M059J (cell line): ENCODE data around the gene ZNF296. TPM values are rescaled to one million over a fixed set of nuclear protein-coding genes. Genes with fewer than 3 reads are reported as not detected.
"Not testable (repeated sequence)": the region's sequence is repeated elsewhere in the genome, so short reads cannot be mapped to it uniquely, and the experiment has no call there.

ENCODE experiments used
- DNase-seq: peaks from one replicate; pipeline ENCODE4 v3.0.0-alpha.2; 2012; ENCODE audit warnings: low read depth
- total RNA-seq: library from RNA; depleted of rRNA; stranded (reverse); fragments of >200 nt; shearing (Covaris generic); gene quantifications from 2 replicates; pipeline ENCODE4 v1.2.3, GENCODE V29; 2014; rRNA removed

The ZNF296 gene
- total RNA-seq = not detected in 2 replicates

DNA sequence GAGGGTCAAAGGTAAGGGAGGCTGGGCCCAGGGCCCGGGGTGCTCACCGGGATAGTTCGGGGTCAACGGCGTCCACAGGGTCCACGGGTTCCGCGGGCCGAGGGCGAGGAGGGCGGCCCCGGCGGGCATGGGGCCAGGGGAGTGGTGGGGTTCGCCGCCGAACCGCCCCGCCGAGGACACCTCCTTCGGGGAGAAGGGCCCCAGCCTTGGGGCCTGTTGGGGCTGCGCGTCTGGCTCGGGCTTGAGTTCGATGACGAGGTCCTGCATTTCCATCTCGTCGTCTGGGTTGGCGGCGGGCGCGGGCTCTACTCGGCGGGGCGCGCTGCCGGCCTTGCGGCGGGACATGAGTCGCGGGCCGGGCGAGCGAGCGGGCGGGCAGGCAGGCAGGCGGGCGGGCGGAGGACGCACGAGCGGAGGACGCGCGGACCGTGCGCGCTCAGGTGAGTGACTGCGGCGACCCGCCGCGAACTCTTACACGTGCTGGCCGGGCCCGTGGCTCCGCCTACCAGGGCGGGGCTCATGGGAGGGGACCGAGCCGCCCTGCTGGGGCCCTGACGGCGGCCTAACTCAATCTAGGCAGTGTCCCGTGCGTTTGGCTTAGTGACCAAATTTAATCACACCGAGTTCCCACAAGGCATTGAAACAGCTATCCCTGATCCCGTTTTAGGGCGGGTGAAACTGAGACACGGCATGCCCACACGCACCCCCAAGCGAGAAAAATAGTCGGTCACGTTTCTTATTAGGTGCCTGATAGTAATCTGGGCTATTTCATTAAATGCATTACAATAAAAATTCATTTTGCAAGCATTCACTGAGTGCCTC, at the start of gene ZNF296:
ZNF296 (minus strand) TSS at position 450 of the 822 bp plus-strand sequence; CDS start at position 345, 105 bp downstream.
- peak; percentile 48 for DNase-seq

DNA sequence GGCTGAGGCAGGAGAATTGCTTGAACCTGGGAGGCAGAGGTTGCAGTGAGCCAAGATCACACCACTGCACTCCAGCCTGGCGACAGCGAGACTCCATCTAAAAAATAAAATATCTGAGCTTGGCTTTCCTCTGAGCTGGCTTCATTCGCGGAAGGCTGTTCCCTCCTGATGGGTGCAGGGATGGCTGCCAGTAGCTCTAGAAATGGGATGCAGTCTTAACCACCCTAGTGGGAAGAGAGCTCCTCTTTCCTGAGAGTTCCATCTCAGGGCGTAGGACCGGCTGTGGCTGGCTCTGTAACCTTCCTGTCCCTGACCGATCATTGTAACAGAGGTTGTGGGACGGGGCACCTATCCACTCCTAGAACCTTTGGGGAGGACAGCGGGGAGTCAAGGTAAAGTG, 49.1 kb upstream of the ZNF296 start:
- DNase-seq = no peak

GRCh38 chr19:45124021-45124420, 47.7 kb upstream of the ZNF296 start:
- DNase-seq = no peak

- DNase-seq = no peak
Measured at GRCh38 chr19:45123440-45123850, 47.2 kb upstream of the ZNF296 start.

DNA sequence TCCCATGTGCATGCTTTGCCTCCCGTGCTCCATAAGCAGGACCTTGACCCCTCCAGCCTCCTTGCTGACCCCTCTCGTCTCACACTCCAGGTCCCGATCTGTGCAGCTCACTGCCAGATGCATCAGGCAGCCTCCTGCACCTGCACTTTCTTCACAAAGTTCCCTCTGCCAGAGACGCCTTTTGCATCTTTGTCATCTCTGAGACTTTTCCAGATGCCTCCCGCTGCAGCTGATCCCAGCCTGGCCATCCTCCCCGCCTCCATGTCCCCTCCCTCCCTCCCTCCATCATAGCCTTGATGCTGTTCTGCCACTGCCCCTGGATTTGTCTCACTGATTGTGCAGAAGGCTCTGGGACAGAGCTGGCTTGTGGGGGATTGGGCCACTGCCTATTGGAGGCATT, 46.6 kb upstream of the ZNF296 start:
- DNase-seq = no peak

DNA sequence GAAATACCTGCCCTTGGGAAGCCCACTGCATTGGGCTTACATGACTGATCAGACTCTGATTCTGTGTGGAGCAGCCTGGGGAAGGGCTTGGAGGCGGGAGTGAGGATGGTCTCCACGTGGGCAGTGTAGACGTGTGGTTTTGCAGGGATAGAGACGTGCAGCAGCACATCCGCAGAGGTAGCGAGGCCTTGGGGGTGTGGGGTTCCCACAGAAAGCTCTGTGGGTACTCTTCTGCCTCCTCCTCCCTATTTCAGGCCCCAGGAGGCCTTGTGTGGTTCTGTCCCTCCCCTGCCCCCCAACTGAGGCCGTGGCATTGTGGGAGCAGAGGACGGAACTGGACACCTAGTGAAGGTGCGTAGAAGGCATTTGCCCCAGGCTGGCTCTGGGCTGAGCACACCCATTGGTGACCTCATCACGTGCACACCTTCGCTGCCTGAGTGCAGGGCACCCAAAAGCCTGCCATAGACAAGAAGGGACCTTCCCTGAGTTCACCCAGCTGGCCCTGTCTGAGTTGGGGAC, 45.6 kb upstream of the ZNF296 start:
- DNase-seq = no peak

- DNase-seq = no peak
Measured at GRCh38 chr19:45119582-45119981, 43.3 kb upstream of the ZNF296 start.

- DNase-seq = not testable (repeated sequence)
Measured at GRCh38 chr19:45118591-45119355, 42.5 kb upstream of the ZNF296 start.

DNA sequence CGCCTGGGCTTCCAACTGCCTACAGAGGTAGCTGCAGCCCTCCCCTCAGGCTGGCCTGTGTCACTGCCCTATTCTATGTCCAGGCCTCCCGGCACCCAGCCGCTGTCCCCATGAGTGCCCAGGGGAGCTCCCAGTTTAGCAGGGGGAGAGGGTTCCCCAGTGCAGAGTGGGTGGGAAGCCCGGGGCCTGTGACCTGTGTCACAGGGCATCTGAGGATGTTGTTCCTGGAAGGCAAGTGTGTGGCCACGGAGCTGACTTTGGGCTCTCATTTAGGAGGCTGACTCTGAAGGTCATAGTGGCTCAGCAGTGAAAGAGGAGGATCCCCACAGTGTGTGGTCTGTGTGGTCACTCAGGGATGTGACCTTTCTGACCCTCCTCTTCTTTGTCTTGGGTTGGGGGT, 41.8 kb upstream of the ZNF296 start:
- no peak for DNase-seq

DNA sequence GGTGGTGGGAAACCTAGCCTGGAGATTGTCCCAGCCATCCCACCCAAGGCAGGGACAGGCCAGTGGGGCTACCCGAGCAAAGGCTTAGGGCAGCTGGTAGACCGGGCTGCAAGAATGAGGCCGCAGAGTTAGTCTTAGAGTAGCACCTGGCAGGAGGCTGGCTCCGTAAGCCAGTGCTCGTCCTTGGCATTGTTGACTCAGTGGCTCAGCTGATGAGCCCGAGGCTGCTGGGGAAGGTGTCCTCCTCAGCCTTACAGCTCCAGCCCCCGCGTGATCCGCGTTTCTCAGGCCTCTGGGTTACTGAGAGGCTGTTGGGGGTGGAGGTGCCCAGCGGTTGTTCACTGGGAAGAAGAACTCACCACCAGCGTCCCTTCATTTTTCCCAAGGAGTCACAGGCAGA, 41.4 kb upstream of the ZNF296 start:
- DNase-seq = no peak

- no peak for DNase-seq
Measured at GRCh38 chr19:45117167-45117594, 40.9 kb upstream of the ZNF296 start.

DNA sequence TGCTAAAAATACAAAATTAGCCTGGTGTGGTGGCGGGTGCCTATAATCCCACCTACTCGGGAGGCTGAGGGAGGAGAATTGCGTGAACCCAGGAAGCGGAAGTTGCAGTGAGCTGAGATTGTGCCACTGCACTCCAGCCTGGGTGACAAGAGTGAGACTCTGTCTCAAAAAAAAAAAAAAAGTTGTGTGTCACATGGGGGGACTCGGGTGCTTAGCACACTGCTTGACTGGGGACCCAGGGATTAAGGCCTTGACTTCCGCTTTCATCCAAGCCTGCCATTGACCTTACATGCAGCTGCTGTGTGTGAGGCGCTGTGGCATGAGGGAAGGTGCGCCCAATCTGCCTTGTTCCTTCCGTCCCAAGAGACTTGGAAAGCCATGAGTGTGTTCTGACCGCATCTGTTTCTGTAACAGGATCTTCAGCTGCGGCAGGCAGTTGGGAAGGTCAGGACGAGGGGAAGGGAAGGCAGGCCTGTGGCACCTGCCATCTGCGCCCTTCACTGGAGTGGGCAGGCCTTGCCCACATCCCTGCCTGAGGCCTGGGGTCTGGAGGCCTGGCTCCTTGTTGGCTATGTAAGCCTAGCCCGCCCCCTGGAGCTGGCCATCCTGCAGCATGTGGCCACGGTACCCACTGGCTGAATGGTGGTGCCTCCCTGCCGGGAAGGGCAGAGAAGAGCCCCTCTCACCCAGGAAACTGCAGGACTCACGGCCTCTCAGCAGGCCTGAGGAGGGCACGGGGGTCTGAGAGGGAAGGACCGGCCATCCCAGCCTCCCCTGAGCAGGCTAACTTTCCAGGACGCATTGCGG, 39.7 kb upstream of the ZNF296 start:
- no peak for DNase-seq

GRCh38 chr19:45114116-45114515, 37.8 kb upstream of the ZNF296 start:
- DNase-seq = no peak

DNA sequence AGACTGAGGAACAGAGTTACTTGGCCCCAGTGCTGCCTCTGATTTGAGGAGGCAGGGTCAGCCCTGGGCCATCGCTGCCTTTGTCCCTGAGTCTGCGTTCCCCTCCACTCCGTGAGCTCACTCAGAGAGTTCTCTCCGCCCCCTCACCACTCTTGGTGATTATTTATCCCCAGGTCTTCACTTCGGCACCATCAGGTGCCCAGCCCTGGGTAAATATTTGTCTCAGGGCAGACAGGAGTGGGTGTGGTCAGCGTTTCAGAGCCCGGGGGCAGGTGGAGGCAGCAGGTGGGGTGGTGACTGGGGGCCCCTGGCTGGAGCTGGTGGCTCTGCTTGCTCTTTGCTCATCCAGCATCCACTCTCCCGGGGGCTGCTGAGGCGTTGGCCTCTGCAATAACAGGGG, 37.4 kb upstream of the ZNF296 start:
- no peak for DNase-seq

- DNase-seq = no peak
Measured at GRCh38 chr19:45112111-45112827, 36.0 kb upstream of the ZNF296 start.

- no peak for DNase-seq
Measured at GRCh38 chr19:45110851-45111266, 34.6 kb upstream of the ZNF296 start.

DNA sequence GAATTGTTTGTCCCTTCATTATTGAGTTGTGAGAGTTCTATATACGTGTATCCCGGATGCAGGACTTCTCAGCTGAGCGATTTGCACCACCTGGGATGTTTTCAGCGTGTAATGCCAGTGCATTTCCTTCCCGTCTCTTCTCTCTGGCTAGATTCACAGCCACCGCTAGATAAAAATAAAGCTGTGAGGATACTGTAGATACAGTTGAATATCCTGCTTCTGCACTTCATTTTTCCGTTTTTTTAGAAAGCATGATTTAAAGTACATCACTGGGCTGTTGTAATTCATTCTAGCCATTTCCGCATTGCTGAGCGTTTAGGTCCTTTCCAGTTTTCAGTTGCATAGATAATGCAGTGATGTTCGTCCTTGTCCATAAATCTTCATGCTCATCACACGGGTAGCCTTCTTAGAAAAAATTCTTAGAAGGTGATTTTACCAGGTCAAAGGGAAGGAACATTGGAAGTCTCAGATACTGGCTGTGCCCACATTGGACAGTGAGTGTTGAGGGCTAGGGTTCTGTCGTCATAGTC, 31.4 kb upstream of the ZNF296 start:
- no peak for DNase-seq

DNA sequence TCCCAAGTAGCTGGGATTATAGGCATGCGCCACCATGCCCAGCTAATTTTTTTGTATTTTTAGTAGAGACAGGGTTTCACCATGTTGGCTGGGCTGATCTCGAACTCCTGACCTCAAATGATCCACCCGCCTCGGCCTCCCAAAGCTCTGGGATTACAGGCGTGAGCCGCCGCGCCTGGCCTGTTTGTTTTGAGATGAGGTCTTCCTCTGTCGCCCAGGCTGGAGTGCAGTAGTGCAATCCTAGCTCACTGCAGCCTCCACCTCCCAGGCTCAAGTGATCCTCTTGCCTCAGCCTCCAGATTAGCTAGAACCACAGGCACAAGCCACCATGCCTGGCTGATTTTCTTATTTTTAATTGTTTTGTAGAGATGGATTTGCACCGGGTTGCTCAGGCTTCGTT, 30.1 kb upstream of the ZNF296 start:
- not testable (repeated sequence) for DNase-seq

DNA sequence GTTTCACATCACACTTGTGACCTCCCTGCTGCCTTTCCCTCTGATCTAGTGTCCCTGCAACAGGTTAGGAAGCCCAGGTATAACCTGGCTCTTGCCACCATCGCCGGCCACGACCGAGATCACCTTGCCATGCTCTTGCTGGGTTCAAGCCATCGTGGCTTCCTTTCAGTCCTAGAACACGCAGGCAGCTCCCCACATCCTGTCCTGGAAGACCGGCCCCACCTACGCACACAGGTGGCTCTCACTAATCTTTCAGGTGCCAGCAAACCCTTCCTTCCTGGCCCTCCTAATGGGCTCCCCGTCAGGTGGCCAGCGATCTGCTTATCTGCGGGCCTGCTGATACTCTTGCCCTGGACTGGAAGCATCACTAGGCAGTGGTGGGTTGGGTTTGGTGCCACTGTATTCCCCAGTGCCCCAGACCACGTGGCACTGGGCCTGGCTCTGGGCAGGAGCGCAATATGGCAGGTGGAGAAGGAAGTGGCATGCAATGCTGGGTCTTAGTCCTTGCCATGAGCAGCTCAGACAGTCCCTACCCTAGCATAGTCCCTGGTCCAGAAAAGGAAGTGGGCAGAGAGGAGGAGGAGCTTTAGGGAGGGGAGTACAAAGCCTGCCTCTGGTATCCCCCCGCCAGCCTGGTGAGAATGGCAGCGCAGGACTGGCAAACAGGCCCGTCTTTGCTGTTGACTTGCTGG, 28.5 kb upstream of the ZNF296 start:
- DNase-seq = no peak
